PC-9 (cell line): ENCODE results near the gene ROCK1. TPM values are rescaled to one million over a fixed set of nuclear protein-coding genes. Genes with fewer than 3 reads are reported as not detected.

Experiments
- BruUV-seq: library from RNA; stranded (reverse); fragments of 400-500 nt; replicated peaks from 2 replicates; lab custom pipeline; 2021; lab: Mats Ljungman, UMichigan
- CTCF ChIA-PET: fragments of 300-600 bp; sonication (Branson Sonifier 250); formaldehyde crosslinking; loops from one replicate; lab custom pipeline; 2022; ENCODE audit warnings: antibody characterized with exemption; lab: Charles Lee
- POLR2A ChIA-PET: fragments of 300-600 bp; sonication (Branson Sonifier 250); formaldehyde crosslinking; loops from one replicate; lab custom pipeline; 2022; ENCODE audit warnings: antibody characterized with exemption; ENCODE audit not compliant: unreplicated experiment; lab: Charles Lee
- DNase-seq, 2 experiments: peaks; one replicate each; pipeline versions ENCODE4 v3.0.0 to v3.0.0-alpha.2; 2015 to 2022; ENCODE audit warnings: mixed read lengths in 1 of 2
- H2AFZ ChIP-seq: fragments of 200-600 bp; sonication (generic); 2 replicates; pipeline ENCODE4 v1.8.1; 2017; ENCODE audit warnings: antibody characterized with exemption
- H3F3A ChIP-seq: fragments of 200-600 bp; sonication (generic); 2 replicates; pipeline ENCODE4 v1.8.1; 2017; ENCODE audit warnings: antibody characterized with exemption, mild to moderate bottlenecking, low read depth; ENCODE audit not compliant: insufficient read depth
- H3K27ac ChIP-seq: fragments of 200-600 bp; sonication (generic); 2 replicates; pipeline ENCODE4 v1.6.1; 2016; ENCODE audit warnings: mixed run types
- H3K27me3 ChIP-seq: fragments of 200-600 bp; sonication (generic); 2 replicates; pipeline ENCODE4 v1.6.1; 2016; ENCODE audit warnings: low read depth, mixed run types; ENCODE audit not compliant: insufficient read depth
- H3K36me3 ChIP-seq: fragments of 200-600 bp; sonication (generic); 2 replicates; pipeline ENCODE4 v1.6.1; 2016; ENCODE audit warnings: low read depth, mixed run types
- H3K4me1 ChIP-seq: fragments of 200-600 bp; sonication (generic); replicated peaks from 2 replicates; pipeline ENCODE4 v1.6.1; 2016; ENCODE audit warnings: mixed run types; ENCODE audit not compliant: insufficient read depth
- H3K4me2 ChIP-seq: fragments of 200-600 bp; sonication (generic); 2 replicates; pipeline ENCODE4 v1.6.1; 2017; ENCODE audit warnings: mixed run types
- H3K4me3 ChIP-seq: fragments of 200-600 bp; sonication (generic); 2 replicates; pipeline ENCODE4 v1.6.1; 2016; ENCODE audit warnings: mixed run types
- H3K79me2 ChIP-seq: fragments of 200-600 bp; sonication (generic); 2 replicates; pipeline ENCODE4 v1.6.1; 2017; ENCODE audit warnings: low read depth, mixed run types
- H3K9me2 ChIP-seq: fragments of 200-600 bp; sonication (generic); 2 replicates; pipeline ENCODE4 v1.8.1; 2017; ENCODE audit warnings: mild to moderate bottlenecking; ENCODE audit not compliant: insufficient read depth
- H3K9me3 ChIP-seq: fragments of 200-600 bp; sonication (generic); 2 replicates; pipeline ENCODE4 v1.8.1; 2016; ENCODE audit warnings: low read depth; ENCODE audit not compliant: insufficient read depth
- H4K20me1 ChIP-seq: fragments of 200-600 bp; sonication (generic); 2 replicates; pipeline ENCODE4 v1.8.1; 2017; ENCODE audit not compliant: insufficient read depth
- EZH2 ChIP-seq: fragments of 200-600 bp; sonication (generic); IDR thresholded peaks from 2 replicates; pipeline ENCODE4 v1.8.0; 2017; ENCODE audit warnings: antibody characterized with exemption, low read depth
- intact Hi-C: fragments of 100-400 bp; cut with micrococcal nuclease; formaldehyde crosslinking; loops from one replicate; pipeline ENCODE4 v1.10.0; 2022; ENCODE audit not compliant: unreplicated experiment
- total RNA-seq: library from RNA; stranded (reverse); gene quantifications from 2 replicates; pipeline ENCODE4 v1.2.3, GENCODE V29; 2021
- TF ChIP-seq, protein P1 (sequence below): fragments of 200-600 bp; sonication (generic); conservative IDR thresholded peaks from 2 replicates; pipeline ENCODE4 v1.6.1; 2017; ENCODE audit warnings: mixed run types, antibody characterized with exemption, mild to moderate bottlenecking, moderate library complexity

The ROCK1 gene
- total RNA-seq, 1 experiment from 2014 or later: 26.8 TPM

DNA sequence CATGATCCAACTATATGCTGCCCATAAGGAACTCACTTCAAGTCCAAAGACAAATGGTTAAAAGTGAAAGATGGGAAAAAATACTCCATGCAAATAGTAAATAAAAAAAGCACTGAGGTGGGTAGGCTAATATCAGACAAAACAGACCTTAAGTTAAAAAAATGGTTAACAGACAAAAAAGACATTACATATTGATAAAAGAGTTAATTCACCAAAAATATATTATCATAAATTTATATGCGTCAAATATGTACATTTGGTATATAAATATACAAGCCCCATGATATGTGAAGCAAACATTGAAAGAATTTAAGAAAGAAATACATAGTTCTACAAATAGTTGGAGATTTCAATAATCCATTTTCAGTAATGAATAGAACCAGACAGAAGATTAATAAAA, 31.0 kb downstream of the ROCK1 start:
- TF ChIP-seq EZH2: no peak
- TF ChIP-seq, protein P1, sequence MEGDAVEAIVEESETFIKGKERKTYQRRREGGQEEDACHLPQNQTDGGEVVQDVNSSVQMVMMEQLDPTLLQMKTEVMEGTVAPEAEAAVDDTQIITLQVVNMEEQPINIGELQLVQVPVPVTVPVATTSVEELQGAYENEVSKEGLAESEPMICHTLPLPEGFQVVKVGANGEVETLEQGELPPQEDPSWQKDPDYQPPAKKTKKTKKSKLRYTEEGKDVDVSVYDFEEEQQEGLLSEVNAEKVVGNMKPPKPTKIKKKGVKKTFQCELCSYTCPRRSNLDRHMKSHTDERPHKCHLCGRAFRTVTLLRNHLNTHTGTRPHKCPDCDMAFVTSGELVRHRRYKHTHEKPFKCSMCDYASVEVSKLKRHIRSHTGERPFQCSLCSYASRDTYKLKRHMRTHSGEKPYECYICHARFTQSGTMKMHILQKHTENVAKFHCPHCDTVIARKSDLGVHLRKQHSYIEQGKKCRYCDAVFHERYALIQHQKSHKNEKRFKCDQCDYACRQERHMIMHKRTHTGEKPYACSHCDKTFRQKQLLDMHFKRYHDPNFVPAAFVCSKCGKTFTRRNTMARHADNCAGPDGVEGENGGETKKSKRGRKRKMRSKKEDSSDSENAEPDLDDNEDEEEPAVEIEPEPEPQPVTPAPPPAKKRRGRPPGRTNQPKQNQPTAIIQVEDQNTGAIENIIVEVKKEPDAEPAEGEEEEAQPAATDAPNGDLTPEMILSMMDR: no peak
- Histone ChIP-seq H3K27me3 (no peaks in the 10 kb centered on the region), H3K4me3 (no peak overlapping the region), H3K79me2 (peaks cover 92% of the 10 kb centered on the region), H3K9me2 (no peaks in the 10 kb centered on the region), H2AFZ (no peak overlapping the region), H4K20me1 (no peaks in the 10 kb centered on the region), H3K36me3 (no peaks in the 10 kb centered on the region), H3F3A (peaks cover 7% of the 10 kb centered on the region), H3K9me3 (no peaks in the 10 kb centered on the region; the same call in 1 of the 2 replicates), H3K4me2 (no peak overlapping the region), H3K4me1 (peaks cover 10% of the 10 kb centered on the region), H3K27ac (no peak overlapping the region)
- no TSS peak for BruUV-seq
- ChIA-PET POLR2A (no interaction called here), CTCF (no interaction called here)
- no peak for DNase-seq
- intact Hi-C loops: no loop called here

GRCh38 chr18:21074336-21075323, 37.0 kb downstream of the ROCK1 start:
- H3F3A ChIP-seq: peaks cover 31% of the 10 kb centered on the region
- intact Hi-C loops: loop anchor here (5.0 kb wide), 1 partner anchor 38 kb away; the partner anchor contains the start of gene ROCK1
- POLR2A ChIA-PET: interaction anchor here (0.7 kb wide), 1 partner anchor 93 kb away, joined by 6 read pairs; no protein-coding TSS in a partner anchor

DNA sequence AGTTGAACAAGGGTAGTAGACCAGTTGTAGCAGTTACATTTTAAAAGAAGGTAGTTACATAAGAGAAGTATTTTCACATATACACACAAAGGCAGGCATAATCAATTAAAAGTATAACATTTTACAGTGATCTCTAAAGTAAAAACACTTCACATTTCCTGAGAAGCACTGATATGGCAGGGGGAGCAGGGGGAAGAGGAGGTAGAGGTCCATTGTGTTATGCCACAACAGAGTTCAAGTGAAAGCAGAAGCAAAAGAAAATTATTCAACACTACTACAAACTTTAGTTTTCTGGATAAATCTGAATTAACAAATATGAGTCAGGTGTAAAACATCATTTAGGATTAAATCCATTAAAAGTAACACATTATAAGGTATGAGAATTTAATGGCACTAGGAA, 38.4 kb downstream of the ROCK1 start:
- no TSS peak for BruUV-seq
- H3K9me3 ChIP-seq: no peaks in the 10 kb centered on the region; the same call in 1 of the 2 replicates
- no peak overlapping the region for H3K4me2 ChIP-seq
- H3K79me2 ChIP-seq: peaks cover 57% of the 10 kb centered on the region
- H2AFZ ChIP-seq: no peak overlapping the region
- no peaks in the 10 kb centered on the region for H3K9me2 ChIP-seq
- H3K4me3 ChIP-seq: no peak overlapping the region
- ChIA-PET POLR2A (no interaction called here), CTCF (no interaction called here)
- peaks cover 42% of the 10 kb centered on the region for H3K4me1 ChIP-seq
- no peaks in the 10 kb centered on the region for H3K36me3 ChIP-seq
- peak overlapping the region; percentile 78; the same call in 1 of the 2 replicates for H3K27ac ChIP-seq
- H3F3A ChIP-seq: peaks cover 31% of the 10 kb centered on the region
- H4K20me1 ChIP-seq: no peaks in the 10 kb centered on the region
- TF ChIP-seq EZH2: no peak
- TF ChIP-seq, protein P1: no peak
- H3K27me3 ChIP-seq: no peaks in the 10 kb centered on the region
- intact Hi-C loops: no loop called here
- no peak for DNase-seq

More at GRCh38 chr18:21074336-21075323, 37.0 kb downstream of the ROCK1 start:
- Histone ChIP-seq H3K27ac (peak overlapping the region; percentile 78), H3K4me1 (peaks cover 42% of the 10 kb centered on the region), H3K9me2 (no peaks in the 10 kb centered on the region), H4K20me1 (no peaks in the 10 kb centered on the region), H3K4me3 (peak overlapping the region; percentile 11; the same call in 1 of the 2 replicates), H3K27me3 (no peaks in the 10 kb centered on the region), H3K9me3 (no peaks in the 10 kb centered on the region), H2AFZ (no peak overlapping the region), H3K36me3 (no peaks in the 10 kb centered on the region), H3K4me2 (peak overlapping the region; percentile 74), H3K79me2 (peaks cover 72% of the 10 kb centered on the region)
- CTCF ChIA-PET: no interaction called here
- no TSS peak for BruUV-seq
- DNase-seq: peak; percentile 17 to 80
- TF ChIP-seq, protein P1: no peak
- TF ChIP-seq EZH2: no peak
